ENCODE data around the gene ZBTB8OS. TPM values are rescaled to one million over a fixed set of nuclear protein-coding genes. Genes with fewer than 3 reads are reported as not detected.
A peak's percentile ranks its signal among the peaks of the same experiment; 100 is the strongest.
"Not testable (repeated sequence)": the region's sequence is repeated elsewhere in the genome, so short reads cannot be mapped to it uniquely, and the experiment has no call there.

The ZBTB8OS gene
- total RNA-seq, 1 experiment from 2014 or later = 66.2 TPM

DNA sequence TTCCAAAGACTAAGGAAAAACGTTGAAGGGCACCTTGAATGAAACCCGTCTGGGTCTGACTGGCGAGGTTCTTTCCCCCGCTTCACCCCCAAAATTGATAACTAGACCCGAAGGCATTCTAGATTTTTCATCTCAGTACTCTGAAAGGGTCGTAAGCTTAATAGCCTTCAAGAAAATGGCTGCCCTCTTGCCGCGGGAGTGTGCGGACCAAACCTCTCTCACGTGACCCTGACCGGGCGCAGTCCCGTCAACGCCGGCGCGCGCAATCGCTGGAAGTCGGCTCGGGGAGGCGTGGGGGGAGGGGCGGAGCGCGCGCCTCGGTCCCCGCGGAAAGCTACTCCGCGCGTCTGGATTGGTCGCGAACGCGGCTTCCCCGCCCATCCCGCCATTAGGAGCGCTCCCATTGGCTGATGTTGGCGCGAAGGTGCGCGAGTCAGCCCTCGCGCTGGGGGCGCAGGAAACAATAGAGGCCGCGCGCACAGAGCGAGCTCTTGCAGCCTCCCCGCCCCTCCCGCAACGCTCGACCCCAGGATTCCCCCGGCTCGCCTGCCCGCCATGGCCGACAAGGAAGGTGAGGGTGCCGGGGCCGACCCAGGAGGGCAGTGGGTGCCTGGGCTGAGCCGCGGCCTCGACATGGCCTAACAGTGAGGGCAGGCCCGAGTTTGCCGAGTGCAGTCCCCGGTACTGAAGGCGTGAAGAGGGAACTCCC is 556 bp upstream of the ZBTB8OS start, which contains the start of gene RBBP4:
TSS of gene RBBP4 (plus strand) at position 457 of the 709 bp plus-strand sequence. CDS start at position 556, 99 bp downstream.
- Mint-ChIP-seq H3K27me3 (ENCODE audit: insufficient read depth, unreplicated experiment) (no peaks in the 10 kb centered on the region), H3K9me3 (ENCODE audit: unreplicated experiment) (no peaks in the 10 kb centered on the region), H3K36me3 (ENCODE audit: insufficient read depth, unreplicated experiment) (peaks cover 56% of the 10 kb centered on the region), H3K4me3 (ENCODE audit: unreplicated experiment) (peak within 1 kb of the TSS; percentile 97), H3K4me1 (ENCODE audit: insufficient read depth, unreplicated experiment) (peaks cover 14% of the 10 kb centered on the region), H3K27ac (ENCODE audit: low read depth, unreplicated experiment) (peak within 1 kb of the TSS; percentile 100)
- no TSS peak for BruUV-seq (replicated peaks)
- ChIA-PET POLR2A (interaction anchor here (0.6 to 4.3 kb wide), 32 partner anchors 9 to 471 kb away, joined by 3 to 31 read pairs (median 4); partner anchors contain the start of genes BSDC1, HDAC1, S100PBP and TXLNA), CTCF (interaction anchor here (0.5 to 1.0 kb wide), 3 partner anchors 22 to 213 kb away, joined by 4 to 5 read pairs (median 4); no protein-coding TSS in a partner anchor)
- no peak for TF ChIP-seq CTCF (IDR thresholded peaks at IDR 0.05; ENCODE audit: unreplicated experiment)
- intact Hi-C loops (cut with micrococcal nuclease) = loop anchor here (1.0 kb wide), 2 partner anchors 131 to 203 kb away; no protein-coding TSS in a partner anchor
- DNase-seq (ENCODE audit: unreplicated experiment) = peak; percentile 96

GRCh38 chr1:32647308-32648134 is 2.8 kb downstream of the ZBTB8OS start:
- Mint-ChIP-seq H3K27ac (ENCODE audit: low read depth, unreplicated experiment) (no peak overlapping the region), H3K36me3 (ENCODE audit: insufficient read depth, unreplicated experiment) (peaks cover 32% of the 10 kb centered on the region), H3K4me1 (ENCODE audit: insufficient read depth, unreplicated experiment) (peaks cover 5% of the 10 kb centered on the region), H3K4me3 (ENCODE audit: unreplicated experiment) (no peak overlapping the region), H3K9me3 (ENCODE audit: unreplicated experiment) (no peaks in the 10 kb centered on the region), H3K27me3 (ENCODE audit: insufficient read depth, unreplicated experiment) (no peaks in the 10 kb centered on the region)
- CTCF ChIA-PET = interaction anchor here (0.6 to 0.9 kb wide), 3 partner anchors 59 to 590 kb away, joined by 3 to 4 read pairs (median 3); no protein-coding TSS in a partner anchor
- no TSS peak for BruUV-seq (replicated peaks)
- no peak for DNase-seq (ENCODE audit: unreplicated experiment)
- POLR2A ChIA-PET = interaction anchor here (1.4 kb wide), 1 partner anchor 11 kb away, joined by 4 read pairs; no protein-coding TSS in a partner anchor
- no peak for TF ChIP-seq CTCF (IDR thresholded peaks at IDR 0.05; ENCODE audit: unreplicated experiment)
- intact Hi-C loops (cut with micrococcal nuclease) = no loop called here

DNA sequence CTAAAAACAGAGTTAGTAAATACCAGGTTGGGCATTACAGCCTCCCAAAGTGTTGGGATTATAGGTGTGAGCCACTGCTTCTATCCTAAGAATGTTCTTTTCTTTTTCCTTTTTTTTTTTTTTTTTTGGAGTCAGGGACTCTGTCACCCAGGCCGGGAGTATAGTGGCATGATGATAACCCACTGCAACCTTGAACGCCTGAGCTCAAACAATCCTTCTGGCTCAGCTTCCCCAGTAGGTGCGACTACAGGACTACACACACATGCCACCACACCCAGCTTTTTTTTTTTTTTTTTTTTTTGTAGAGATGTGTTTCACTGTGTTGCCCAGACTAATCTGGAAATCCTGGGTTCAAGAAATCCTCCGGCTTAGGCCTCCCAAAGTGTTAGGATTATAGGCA is 5.9 kb downstream of the ZBTB8OS start:
- intact Hi-C loops (cut with micrococcal nuclease) = no loop called here
- no peak overlapping the region for H3K4me3 Mint-ChIP-seq (ENCODE audit: unreplicated experiment)
- H3K36me3 Mint-ChIP-seq (ENCODE audit: insufficient read depth, unreplicated experiment) = peaks cover 19% of the 10 kb centered on the region
- H3K4me1 Mint-ChIP-seq (ENCODE audit: insufficient read depth, unreplicated experiment) = peaks cover 5% of the 10 kb centered on the region
- DNase-seq (ENCODE audit: unreplicated experiment) = no peak
- BruUV-seq (replicated peaks) = no TSS peak
- no peaks in the 10 kb centered on the region for H3K9me3 Mint-ChIP-seq (ENCODE audit: unreplicated experiment)
- no peak overlapping the region for H3K27ac Mint-ChIP-seq (ENCODE audit: low read depth, unreplicated experiment)
- no peaks in the 10 kb centered on the region for H3K27me3 Mint-ChIP-seq (ENCODE audit: insufficient read depth, unreplicated experiment)
- TF ChIP-seq CTCF (IDR thresholded peaks at IDR 0.05; ENCODE audit: unreplicated experiment) = no peak
- ChIA-PET POLR2A (interaction anchor here (0.7 kb wide), 1 partner anchor 32 kb away, joined by 3 read pairs; no protein-coding TSS in a partner anchor), CTCF (interaction anchor here (0.6 kb wide), 2 partner anchors 50 to 200 kb away, joined by 3 to 4 read pairs; no protein-coding TSS in a partner anchor)

DNA sequence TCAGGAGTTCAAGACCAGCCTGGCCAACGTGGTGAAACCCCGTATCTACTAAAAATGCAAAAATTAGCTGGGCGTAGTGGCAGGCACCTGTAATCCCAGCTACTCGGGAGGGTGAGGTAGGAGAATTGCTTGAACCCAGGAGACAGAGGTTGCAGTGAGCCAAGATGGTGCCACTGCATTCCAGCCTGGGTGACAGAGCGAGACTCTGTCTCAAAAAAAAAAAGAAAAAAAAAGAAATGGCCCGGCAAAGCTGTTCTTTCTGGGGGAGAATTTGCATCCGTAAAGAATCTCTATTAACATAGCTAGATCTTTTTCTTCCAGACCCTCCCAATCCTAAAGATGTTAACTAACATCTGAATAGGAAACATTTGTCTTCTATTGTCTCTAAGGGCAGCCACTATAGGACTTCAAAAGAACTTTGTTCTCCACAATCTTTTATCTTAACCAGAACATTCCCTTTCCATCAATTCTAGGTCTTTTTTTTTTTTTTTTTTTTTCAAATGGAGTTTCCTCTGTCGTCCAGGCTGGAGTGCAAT is 8.0 kb downstream of the ZBTB8OS start:
- H3K27ac Mint-ChIP-seq (ENCODE audit: low read depth, unreplicated experiment); POLR2A ChIA-PET; intact Hi-C loops (cut with micrococcal nuclease): not testable (repeated sequence)

More for the DNA sequence above, 8.0 kb downstream of the ZBTB8OS start:
- H3K9me3 Mint-ChIP-seq (ENCODE audit: unreplicated experiment); BruUV-seq (replicated peaks); H3K4me3 Mint-ChIP-seq (ENCODE audit: unreplicated experiment); H3K27me3 Mint-ChIP-seq (ENCODE audit: insufficient read depth, unreplicated experiment); DNase-seq (ENCODE audit: unreplicated experiment); H3K4me1 Mint-ChIP-seq (ENCODE audit: insufficient read depth, unreplicated experiment): not testable (repeated sequence)
- H3K36me3 Mint-ChIP-seq (ENCODE audit: insufficient read depth, unreplicated experiment) = peaks cover 15% of the 10 kb centered on the region
- CTCF ChIA-PET = interaction anchor here (0.6 to 1.0 kb wide), 2 partner anchors 23 to 241 kb away, joined by 3 to 5 read pairs; no protein-coding TSS in a partner anchor

Measured in MCF 10A (cell line).